Subcutaneous adipose tissue (tissue), 4 donors: ENCODE results near the gene UBE2O. TPM values are rescaled to one million over a fixed set of nuclear protein-coding genes. Genes with fewer than 3 reads are reported as not detected.

Experiments
- total RNA-seq, 4 donors: library from RNA; depleted of rRNA; stranded (reverse); fragments of >200 nt; gene quantifications; one replicate each; pipeline ENCODE4 v1.1.0, GENCODE V29; 2016
- TF ChIP-seq, protein P1 (sequence below): fragments of 450-650 bp; IDR thresholded peaks from one replicate; pipeline ENCODE4 v1.5.1; 2016; ENCODE audit warnings: low read depth, mild to moderate bottlenecking, control low read depth, antibody characterized with exemption, moderate library complexity

UBE2O gene
- total RNA-seq, 4 donors from 2014 or later: 7.2 to 14.3 (median 12.6) TPM

DNA sequence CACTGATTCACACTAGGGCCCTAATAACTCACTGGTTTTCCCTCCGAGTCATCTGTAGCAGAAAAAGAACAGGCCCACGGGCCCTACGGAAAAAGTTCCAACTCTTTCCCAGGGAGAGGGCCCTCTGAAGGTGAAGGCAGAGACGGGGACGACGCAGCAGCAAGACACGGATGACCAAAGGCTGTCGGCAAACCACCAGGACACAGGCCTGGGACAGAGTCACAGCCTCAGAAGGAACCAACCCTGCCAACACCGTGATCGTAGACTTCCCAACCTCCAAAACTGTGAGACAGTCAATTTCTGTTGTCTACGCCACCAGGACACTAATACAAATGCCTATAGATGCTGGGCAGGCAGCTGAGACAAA is 73.7 kb downstream of the UBE2O start:
- TF ChIP-seq, protein P1, sequence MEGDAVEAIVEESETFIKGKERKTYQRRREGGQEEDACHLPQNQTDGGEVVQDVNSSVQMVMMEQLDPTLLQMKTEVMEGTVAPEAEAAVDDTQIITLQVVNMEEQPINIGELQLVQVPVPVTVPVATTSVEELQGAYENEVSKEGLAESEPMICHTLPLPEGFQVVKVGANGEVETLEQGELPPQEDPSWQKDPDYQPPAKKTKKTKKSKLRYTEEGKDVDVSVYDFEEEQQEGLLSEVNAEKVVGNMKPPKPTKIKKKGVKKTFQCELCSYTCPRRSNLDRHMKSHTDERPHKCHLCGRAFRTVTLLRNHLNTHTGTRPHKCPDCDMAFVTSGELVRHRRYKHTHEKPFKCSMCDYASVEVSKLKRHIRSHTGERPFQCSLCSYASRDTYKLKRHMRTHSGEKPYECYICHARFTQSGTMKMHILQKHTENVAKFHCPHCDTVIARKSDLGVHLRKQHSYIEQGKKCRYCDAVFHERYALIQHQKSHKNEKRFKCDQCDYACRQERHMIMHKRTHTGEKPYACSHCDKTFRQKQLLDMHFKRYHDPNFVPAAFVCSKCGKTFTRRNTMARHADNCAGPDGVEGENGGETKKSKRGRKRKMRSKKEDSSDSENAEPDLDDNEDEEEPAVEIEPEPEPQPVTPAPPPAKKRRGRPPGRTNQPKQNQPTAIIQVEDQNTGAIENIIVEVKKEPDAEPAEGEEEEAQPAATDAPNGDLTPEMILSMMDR: no peak

DNA sequence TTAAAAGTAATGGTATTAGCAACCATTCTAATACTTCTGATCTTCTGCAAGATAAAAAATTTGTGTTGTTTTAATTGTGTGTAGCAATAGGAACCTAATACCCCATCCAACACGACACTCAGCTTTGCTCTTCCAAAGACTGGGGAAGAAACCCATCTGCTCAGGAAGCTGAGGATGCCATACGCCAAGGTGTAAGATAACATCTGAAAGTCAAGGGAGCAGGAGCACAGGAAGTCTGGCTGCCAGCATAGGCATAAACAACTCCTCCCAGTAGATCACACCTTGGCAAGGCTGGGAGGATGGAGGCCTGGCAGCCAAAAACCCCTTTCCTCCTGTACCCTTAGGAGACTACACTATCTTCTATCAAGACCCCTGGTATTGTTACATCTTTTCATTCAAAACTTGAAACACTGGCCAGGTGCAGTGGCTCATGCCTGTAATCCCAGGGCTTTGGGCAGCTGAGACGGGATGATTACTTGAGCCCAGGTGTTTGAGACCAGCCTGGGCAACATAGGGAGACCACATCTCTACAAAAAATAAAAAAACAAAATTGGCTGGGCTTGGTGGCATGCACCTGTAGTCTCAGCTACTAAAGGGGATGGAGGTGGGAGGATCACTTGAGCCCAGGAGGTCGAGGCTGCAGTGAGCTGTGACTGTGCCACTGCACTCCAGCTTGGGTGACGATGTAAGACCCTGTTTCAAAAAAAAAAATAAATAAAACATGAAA is 74.2 kb downstream of the UBE2O start:
- TF ChIP-seq, protein P1: no peak

DNA sequence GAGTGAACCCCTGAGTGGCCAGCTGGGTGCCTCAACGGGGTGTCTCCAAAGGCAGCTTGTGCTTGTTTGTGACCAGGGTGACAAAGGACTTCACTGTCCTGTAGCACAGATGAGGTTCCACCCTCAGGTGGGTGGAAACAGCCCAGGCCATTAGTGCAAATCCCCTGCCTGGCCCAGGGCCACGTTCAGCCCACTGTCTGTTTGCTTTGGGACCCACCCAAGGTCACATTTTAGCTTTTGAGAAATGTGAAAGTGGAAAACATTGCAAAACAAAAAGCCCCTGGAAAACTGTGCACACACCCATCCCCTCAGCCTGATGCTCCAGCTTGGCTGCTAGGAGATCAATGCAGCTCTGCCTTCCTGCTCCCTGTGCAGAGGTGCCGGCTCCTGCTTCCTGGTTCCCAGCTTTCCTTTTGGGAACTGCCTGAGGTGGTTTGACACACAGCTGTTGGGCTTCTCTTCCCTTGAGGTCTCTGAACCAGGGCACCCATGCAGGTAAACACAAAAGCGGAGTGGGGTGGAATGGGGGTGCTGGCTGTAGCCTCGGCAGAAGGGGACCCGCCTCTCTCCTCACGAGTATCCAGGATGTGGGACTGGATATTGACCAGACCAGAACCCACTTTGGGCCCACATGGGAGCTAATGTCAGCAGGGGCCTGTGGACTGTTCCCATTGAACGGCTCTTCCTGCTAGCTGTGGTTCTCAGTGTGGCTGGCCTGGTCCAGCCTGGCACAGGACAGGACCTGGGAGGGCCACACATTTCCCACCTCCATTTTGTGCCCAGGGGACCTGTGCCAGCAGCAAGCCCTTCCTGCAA is 76.4 kb downstream of the UBE2O start:
- TF ChIP-seq, protein P1: no peak

DNA sequence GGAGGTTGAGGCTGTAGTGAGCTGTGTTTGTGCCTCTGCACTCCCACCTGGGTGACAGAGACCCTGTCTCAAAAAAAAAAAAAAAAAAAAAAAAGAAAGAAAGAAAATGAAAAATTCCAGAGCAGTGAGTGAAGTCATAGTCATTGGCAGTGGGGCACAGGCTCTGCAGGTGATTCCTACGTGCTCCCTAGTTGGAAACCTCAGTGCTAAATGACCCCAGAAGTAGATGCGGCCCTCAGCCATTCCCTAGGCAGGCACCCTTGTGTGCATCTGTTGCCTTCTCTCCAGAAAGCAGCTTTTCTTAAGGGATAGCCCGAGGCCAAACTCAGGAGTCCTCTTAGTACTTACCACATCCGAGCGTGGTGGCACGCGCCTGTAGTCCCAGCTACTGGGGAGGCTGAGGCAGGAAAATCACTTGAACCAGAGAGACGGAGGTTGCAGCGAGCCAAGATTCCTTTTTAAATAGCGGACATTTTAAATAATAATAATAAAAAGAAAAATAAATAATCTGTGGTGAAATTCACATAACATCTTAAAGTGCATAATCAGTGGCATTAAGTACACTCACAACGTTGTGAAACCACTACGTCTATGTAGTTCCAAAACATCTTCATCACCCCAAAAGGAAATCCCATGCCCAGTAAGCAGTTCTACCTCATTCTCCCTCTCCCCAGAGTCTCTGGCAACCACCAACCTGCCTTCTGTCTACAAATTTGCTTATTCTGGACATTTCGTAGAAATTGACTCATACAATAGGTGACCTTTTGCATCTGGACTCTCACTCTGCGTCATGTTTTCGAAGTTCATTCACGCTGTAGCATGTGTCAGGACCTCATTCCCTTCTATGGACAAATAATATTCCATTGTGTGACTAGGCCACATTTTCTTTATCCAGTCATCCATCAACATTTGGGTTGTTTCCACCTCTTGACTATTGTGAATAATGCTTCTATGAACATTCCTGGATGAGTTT is 81.0 kb downstream of the UBE2O start:
- TF ChIP-seq, protein P1: no peak

DNA sequence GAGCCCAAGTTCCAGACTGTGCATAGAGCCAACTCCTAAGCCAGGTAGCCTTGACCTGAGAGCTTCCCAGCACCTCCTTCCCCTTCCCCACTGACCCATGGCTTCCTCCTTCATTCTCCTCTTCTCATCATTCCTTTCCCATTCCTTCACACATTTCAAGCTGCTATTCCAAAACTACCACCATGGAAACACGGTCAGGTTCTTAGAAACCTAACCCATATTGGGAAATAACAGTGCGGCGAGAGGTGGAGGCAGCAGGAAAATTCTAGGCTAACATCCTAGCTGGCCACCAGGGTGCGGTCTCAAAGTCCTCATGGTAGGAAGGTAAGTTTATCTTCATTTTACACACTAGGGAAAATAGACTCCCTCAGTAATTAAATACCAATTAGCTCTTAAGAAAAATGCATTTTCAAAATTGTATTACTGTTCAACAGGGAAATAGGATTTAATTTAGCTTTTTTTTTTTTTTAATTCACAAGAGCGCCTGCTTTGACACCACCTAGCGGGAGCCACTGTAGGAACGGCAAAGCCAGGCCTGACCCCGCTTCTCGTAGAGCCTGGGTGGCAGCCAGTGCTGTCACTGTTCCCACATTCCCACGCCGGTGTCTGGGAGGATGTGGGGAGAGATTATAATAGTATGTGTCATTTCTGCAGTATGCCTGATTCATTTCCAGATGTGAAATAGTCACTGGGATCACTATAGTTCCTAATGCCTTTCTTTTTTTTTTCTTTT is 82.5 kb downstream of the UBE2O start:
- TF ChIP-seq, protein P1: no peak

DNA sequence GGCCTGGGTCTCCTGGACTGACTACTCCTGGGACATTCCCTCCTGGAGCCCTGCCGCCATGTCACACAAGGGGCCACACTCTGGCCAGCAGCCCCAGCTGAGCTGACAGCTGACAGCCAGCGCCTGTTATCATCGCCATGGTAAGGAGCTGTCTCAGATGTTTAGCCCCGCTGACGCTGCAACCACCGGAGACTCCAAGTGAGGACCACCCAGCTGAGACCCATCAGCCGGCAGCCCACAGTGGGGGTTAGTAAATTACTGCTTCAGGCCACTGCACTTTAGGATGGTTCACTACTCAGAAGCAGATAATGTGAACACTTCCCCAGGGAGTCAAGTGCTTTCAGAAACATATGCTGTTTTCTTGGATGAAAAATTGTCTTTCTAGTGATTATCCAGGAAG is 83.1 kb downstream of the UBE2O start:
- TF ChIP-seq, protein P1: no peak
